Measurements from ENCODE around the gene LCLAT1.

Gene LCLAT1

DNA sequence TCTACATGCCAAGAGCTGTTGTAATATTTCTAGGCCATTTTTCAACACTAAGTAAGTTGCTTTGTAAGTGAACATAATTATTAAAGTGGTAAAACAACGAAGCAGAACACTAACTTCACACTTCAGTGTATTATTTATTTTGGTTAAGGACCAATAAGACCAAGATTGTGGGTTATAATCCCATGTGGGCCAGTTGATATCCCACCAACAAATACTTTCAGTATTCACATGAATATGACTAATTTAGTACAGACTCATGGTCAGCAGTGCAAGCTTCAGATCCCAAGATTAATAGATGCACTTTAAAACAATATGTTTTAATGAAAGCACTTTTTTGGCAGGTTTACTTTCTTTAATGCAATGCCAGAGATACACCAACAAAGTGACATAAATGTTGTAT is 154.3 kb downstream of the LCLAT1 start:
- H3K4me3 ChIP-seq (ENCODE audit: low read depth, low read length, poor library complexity, severe bottlenecking), result no peak overlapping the region
- H3K79me2 ChIP-seq (ENCODE audit: insufficient read depth, low read length), result no peaks in the 10 kb centered on the region
- no peaks in the 10 kb centered on the region for H3K27me3 ChIP-seq (ENCODE audit: insufficient read depth, low read length)
- H3K9me3 ChIP-seq (ENCODE audit: low read length), result peaks cover 3% of the 10 kb centered on the region; the same call in 1 of the 2 replicates
- no peak overlapping the region for H3K27ac ChIP-seq (ENCODE audit: low read depth, low read length, poor library complexity, severe bottlenecking)
- H3K4me2 ChIP-seq (ENCODE audit: low read length), result no peak overlapping the region
- no peaks in the 10 kb centered on the region for H4K20me1 ChIP-seq (ENCODE audit: insufficient read depth, low read length)
- TF ChIP-seq, protein P1, sequence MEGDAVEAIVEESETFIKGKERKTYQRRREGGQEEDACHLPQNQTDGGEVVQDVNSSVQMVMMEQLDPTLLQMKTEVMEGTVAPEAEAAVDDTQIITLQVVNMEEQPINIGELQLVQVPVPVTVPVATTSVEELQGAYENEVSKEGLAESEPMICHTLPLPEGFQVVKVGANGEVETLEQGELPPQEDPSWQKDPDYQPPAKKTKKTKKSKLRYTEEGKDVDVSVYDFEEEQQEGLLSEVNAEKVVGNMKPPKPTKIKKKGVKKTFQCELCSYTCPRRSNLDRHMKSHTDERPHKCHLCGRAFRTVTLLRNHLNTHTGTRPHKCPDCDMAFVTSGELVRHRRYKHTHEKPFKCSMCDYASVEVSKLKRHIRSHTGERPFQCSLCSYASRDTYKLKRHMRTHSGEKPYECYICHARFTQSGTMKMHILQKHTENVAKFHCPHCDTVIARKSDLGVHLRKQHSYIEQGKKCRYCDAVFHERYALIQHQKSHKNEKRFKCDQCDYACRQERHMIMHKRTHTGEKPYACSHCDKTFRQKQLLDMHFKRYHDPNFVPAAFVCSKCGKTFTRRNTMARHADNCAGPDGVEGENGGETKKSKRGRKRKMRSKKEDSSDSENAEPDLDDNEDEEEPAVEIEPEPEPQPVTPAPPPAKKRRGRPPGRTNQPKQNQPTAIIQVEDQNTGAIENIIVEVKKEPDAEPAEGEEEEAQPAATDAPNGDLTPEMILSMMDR (IDR thresholded peaks at IDR 0.05; ENCODE audit: low read length), result no peak
- no peak for TF ChIP-seq EZH2 (IDR thresholded peaks at IDR 0.05; ENCODE audit: borderline replicate concordance, low read length)
- no peaks in the 10 kb centered on the region for H3F3A ChIP-seq (ENCODE audit: insufficient read depth, low read length)
- no peaks in the 10 kb centered on the region for H3K9me2 ChIP-seq (ENCODE audit: low read depth, low read length)
- no peaks in the 10 kb centered on the region for H3K4me1 ChIP-seq (ENCODE audit: insufficient read depth, low read length, severe bottlenecking)
- H3K9ac ChIP-seq (ENCODE audit: low read length), result no peak overlapping the region
- no peak overlapping the region for H2AFZ ChIP-seq (ENCODE audit: low read length)
- H3K36me3 ChIP-seq (ENCODE audit: insufficient read depth, low read length), result no peaks in the 10 kb centered on the region

DNA sequence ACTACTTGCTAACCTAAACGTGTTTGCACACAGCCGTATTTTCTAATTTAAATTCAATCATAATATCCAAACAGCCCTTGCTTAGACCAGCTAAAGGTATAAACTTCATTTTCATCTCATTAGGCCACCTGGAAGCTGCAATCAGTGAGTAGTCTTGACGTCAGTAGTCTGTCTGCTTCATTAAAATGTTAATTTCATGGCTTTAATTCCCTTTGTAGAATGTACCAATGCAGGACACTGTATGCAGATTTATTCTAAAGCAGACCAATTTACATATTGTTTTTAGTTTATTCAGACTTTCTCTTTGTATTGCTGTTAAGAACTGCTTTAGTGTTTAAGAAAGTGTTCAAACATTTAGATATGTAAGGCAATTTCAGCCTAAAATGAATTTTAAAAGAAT is 158.2 kb downstream of the LCLAT1 start:
- H3K27me3 ChIP-seq (ENCODE audit: insufficient read depth, low read length), result no peaks in the 10 kb centered on the region
- TF ChIP-seq, protein P1 (IDR thresholded peaks at IDR 0.05; ENCODE audit: low read length), result no peak
- TF ChIP-seq EZH2 (IDR thresholded peaks at IDR 0.05; ENCODE audit: borderline replicate concordance, low read length), result no peak
- H2AFZ ChIP-seq (ENCODE audit: low read length), result no peak overlapping the region
- no peak overlapping the region for H3K4me3 ChIP-seq (ENCODE audit: low read depth, low read length, poor library complexity, severe bottlenecking)
- H3K79me2 ChIP-seq (ENCODE audit: insufficient read depth, low read length), result no peaks in the 10 kb centered on the region
- no peaks in the 10 kb centered on the region for H3K4me1 ChIP-seq (ENCODE audit: insufficient read depth, low read length, severe bottlenecking)
- H3K9ac ChIP-seq (ENCODE audit: low read length), result no peak overlapping the region
- no peaks in the 10 kb centered on the region for H4K20me1 ChIP-seq (ENCODE audit: insufficient read depth, low read length)
- no peaks in the 10 kb centered on the region for H3K9me2 ChIP-seq (ENCODE audit: low read depth, low read length)
- no peak overlapping the region for H3K4me2 ChIP-seq (ENCODE audit: low read length)
- no peak overlapping the region for H3K27ac ChIP-seq (ENCODE audit: low read depth, low read length, poor library complexity, severe bottlenecking)
- H3F3A ChIP-seq (ENCODE audit: insufficient read depth, low read length), result no peaks in the 10 kb centered on the region
- H3K36me3 ChIP-seq (ENCODE audit: insufficient read depth, low read length), result no peaks in the 10 kb centered on the region
- H3K9me3 ChIP-seq (ENCODE audit: low read length), result no peaks in the 10 kb centered on the region

DNA sequence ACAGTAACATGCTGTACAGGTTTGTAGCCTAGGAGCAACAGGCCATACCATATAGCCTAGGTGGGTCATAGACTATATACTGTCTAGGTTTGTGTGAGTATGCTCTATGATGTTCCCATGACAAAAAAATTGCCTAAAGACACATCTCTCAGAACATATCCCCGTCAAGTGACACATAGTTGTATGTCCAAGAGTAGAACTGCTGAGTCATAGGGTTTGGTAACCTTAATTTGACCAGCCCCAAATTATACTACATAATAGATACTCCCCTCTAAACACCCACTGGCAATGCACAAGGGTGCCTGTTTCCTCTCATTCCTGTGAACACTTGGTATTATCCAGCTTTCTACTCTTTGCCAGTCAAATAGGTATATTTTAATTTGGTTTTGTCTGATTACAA is 161.6 kb downstream of the LCLAT1 start:
- TF ChIP-seq, protein P1 (IDR thresholded peaks at IDR 0.05; ENCODE audit: low read length), result no peak
- TF ChIP-seq EZH2 (IDR thresholded peaks at IDR 0.05; ENCODE audit: borderline replicate concordance, low read length), result no peak
- no peaks in the 10 kb centered on the region for H3K9me3 ChIP-seq (ENCODE audit: low read length)
- no peaks in the 10 kb centered on the region for H3F3A ChIP-seq (ENCODE audit: insufficient read depth, low read length)
- H3K27me3 ChIP-seq (ENCODE audit: insufficient read depth, low read length), result no peaks in the 10 kb centered on the region
- H3K79me2 ChIP-seq (ENCODE audit: insufficient read depth, low read length), result no peaks in the 10 kb centered on the region
- H3K9me2 ChIP-seq (ENCODE audit: low read depth, low read length), result no peaks in the 10 kb centered on the region
- H3K27ac ChIP-seq (ENCODE audit: low read depth, low read length, poor library complexity, severe bottlenecking), result no peak overlapping the region
- no peaks in the 10 kb centered on the region for H3K36me3 ChIP-seq (ENCODE audit: insufficient read depth, low read length)
- H3K4me3 ChIP-seq (ENCODE audit: low read depth, low read length, poor library complexity, severe bottlenecking), result no peak overlapping the region
- H3K4me1 ChIP-seq (ENCODE audit: insufficient read depth, low read length, severe bottlenecking), result no peaks in the 10 kb centered on the region
- H3K9ac ChIP-seq (ENCODE audit: low read length), result no peak overlapping the region
- H3K4me2 ChIP-seq (ENCODE audit: low read length), result no peak overlapping the region
- H2AFZ ChIP-seq (ENCODE audit: low read length), result no peak overlapping the region
- no peaks in the 10 kb centered on the region for H4K20me1 ChIP-seq (ENCODE audit: insufficient read depth, low read length)

All from OCI-LY1 (cell line).